GM12892 (cell line): Measurements from ENCODE around the gene ARID5B.
A peak's percentile ranks its signal among the peaks of the same experiment; 100 is the strongest.

Experiments
- DNase-seq: peaks from one replicate; pipeline ENCODE4 v3.0.0; 2011; ENCODE audit not compliant: insufficient read length
- FAIRE-seq: peaks from 2 replicates; lab custom pipeline; 2011; peaks lifted over from hg19 to GRCh38; lab: Jason Lieb, UNC
- POLR2A ChIP-seq: IDR thresholded peaks from 2 replicates; pipeline ENCODE4 v1.6.1; 2011; ENCODE audit warnings: low read depth, low read length, control low read depth
- POLR2AphosphoS5 ChIP-seq: IDR thresholded peaks from 2 replicates; pipeline ENCODE4 v1.6.1; 2011; ENCODE audit warnings: low read depth, low read length, control low read depth
- TAF1 ChIP-seq: IDR thresholded peaks from 2 replicates; pipeline ENCODE4 v1.6.1; 2011; ENCODE audit warnings: low read depth, mild to moderate bottlenecking, control low read depth, low read length, borderline replicate concordance

The ARID5B gene

DNA sequence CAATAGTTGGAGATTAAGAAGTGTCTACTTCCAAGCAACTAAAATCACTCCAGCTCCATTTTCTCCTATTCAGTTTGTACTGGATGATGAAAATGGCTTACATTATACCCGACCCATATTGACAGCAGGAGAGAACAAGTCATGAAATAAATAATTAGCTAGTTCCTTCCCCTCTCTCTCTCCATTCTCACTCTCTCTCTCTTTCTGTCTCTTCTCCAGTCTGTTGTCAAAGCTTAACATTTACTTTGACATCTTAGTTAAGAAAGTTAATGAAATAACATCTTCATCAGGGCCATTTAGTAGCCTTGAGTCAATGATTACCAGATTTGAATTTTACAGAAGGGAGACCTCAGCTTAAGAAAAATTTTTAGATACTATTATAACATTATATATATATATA, 138.5 kb downstream of the ARID5B start:
- DNase-seq: no peak
- no peak for FAIRE-seq
- TF ChIP-seq POLR2AphosphoS5 (no peak), POLR2A (no peak), TAF1 (no peak)

DNA sequence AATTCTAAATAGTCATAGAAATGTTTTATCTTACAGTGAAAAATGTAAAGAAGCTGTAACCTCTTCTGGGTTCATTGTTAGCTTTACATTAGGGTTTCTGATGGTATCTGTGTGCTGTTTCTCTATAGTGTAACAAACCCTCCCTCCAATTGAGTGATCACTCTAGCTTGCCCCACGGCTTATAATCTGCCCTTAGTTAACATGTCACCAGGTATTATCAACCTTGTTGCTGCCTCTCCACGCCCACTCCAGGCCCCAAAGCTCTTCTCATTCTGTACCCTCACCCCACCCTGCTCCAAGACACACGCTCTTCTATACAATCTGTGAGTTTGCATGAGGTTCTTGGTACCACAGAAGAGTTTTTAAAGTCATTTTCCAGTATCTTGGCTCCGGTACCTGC, 139.4 kb downstream of the ARID5B start:
- TF ChIP-seq POLR2A: no peak
- no peak for TF ChIP-seq POLR2AphosphoS5
- TF ChIP-seq TAF1: no peak
- FAIRE-seq (no peak), DNase-seq (no peak)

DNA sequence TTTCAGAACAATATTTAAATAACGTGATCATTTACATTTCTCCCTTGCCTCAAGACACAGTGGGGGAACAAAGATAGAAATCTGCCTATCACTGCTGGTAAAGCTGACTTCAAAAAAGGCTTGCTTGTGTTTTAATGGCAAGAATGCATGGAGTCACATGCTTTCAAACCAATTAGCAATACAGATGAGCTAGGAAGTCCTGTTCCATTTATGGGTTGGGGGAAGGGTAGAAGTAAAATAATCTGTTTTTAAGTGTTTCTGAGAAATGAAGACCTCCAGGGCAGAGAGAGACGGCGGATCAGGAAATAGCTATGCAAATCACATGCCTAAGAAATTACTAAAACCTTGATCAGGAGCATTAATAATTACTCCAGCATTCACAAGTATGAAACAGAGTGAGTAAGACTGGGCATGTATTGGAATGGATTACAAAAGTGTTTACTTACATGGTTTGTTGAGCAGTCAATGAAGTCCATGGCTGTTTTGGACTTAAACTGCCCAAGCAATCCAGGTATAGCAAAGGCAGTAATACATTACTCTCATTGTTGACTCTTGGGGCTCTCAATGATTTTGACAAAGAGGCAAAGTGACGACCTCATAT, 142.0 kb downstream of the ARID5B start:
- FAIRE-seq (peak; percentile 21), DNase-seq (no peak)
- TF ChIP-seq POLR2A (no peak), POLR2AphosphoS5 (no peak), TAF1 (no peak)

DNA sequence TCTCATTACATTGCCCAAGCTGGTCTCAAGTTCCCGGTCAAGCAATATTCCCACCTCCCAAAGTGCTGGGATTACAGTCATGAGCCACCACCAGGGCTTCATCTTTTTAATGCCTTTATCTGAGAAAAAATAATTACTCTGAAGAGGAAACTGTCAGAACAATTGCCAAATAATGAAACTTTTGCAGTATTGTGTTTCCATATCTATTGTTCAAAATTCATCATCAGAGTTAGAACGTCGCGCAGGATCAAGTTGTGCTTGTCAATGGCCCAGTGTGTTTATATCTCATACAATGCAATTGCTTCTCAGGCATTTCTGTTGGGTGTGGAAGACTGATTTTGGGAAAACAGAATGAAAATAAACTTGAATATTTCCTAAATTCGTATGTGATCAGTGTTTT, 143.1 kb downstream of the ARID5B start:
- no peak for DNase-seq
- TF ChIP-seq POLR2AphosphoS5 (no peak), POLR2A (no peak), TAF1 (no peak)
- FAIRE-seq: no peak

DNA sequence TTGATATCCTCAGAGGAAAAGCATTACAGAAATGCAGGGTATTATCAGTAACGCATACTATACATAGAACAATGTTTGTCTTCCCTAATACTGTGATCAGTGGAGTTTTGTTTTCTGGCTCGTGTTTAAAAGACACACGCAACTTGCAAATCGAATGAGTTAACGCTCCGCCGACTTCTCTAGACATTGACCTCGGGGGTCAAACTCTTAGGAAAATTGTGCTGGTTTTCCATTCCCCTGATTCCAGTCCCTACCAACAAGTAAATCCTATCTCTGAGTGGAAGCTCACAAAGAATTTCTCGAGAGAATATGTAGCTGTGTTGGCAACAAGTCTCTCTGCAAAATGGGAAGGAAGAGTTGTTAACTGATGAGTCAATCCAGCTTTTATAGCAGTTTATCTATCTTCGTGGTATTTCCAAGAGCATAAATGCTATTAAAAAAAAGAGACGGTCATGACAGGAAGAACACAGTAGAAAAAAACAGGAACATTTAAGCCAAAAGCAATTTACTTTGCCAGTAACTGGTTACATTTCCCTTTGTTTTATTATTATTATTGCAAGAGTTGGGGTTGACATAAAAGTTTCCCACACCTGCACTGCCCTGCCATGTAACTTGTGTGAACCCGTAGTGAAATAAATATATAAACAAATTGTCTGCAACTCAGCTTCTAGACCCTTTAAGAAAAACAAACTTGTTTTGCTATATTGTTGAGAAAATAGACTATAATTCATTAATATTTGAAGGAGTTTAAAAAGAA, 144.4 kb downstream of the ARID5B start:
- no peak for DNase-seq
- peak; percentile 27 for FAIRE-seq
- TF ChIP-seq TAF1: no peak
- TF ChIP-seq POLR2AphosphoS5: no peak
- no peak for TF ChIP-seq POLR2A

DNA sequence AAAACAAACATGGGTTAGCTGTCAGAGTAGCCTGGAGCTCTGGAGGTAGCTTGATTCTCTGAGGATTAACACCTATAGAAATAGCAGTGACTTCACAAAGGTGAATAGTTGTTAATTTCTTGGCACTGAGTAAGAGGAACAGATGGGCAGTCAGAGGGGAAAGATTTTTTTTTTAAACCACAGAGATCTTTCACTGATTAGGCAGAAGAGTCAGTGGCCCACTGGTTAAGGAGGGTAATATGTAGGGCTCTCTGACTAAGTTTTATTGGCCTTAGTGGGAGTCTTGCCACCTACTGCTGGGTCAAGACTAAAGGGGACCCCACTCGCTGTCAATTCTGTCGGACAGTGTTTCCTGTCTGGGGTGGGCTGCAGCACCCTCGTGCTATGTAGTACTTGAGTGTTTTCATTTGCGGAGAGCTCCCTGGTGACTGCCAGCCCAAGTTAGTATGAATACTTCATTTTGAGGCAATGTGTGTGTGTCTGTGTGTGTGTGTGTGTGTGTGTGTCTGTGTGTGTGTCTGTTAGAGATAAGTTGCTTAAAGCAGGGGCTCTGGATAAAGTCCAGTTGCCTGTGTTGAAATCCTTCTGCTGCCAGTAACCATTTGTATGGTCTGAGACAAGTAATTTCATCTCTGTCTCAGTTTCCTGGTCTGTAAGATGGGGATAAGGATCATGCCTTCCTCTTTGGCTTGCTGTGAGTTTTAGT, 145.2 kb downstream of the ARID5B start:
- FAIRE-seq: peak; percentile 80
- TF ChIP-seq POLR2AphosphoS5 (peak; percentile 59; the same call in 1 of the 2 replicates), TAF1 (0 out of 2 replicates have a peak, but pooled peaks have one; percentile 48), POLR2A (peak; percentile 45; the same call in 1 of the 2 replicates)
- DNase-seq: no peak

DNA sequence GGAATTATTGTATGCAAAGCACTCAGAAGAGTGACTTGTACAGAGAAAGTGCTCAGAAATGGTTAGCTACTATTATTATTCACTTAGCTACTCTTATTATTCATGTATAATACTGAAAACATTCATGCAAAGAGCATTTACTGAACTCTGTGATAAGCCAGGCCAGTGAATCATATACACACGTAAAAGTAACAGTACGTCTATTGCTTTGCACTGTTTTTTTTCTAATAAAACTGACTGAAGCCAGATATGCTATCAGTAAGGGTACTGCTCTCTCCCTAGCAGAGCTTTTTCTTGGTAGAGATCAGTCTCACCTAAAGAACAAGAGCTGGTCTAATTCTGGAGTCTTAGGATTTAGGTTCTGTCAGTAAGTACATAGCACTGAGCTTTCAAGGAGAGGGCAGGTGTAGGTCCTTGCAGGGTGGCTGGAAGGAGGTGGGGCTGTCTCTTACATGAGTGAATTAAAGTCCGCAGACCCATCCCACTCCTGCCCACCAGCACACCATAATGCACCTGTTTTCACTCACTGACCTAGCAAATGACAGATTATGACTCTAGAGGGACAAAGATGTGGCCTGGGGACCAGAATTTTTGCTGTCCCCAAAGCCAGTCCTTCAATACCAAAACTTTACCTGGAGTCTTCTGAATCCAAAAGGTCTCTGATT, 145.9 kb downstream of the ARID5B start:
- TF ChIP-seq POLR2AphosphoS5: no peak
- TF ChIP-seq POLR2A: no peak
- no peak for TF ChIP-seq TAF1
- FAIRE-seq (no peak), DNase-seq (no peak)

DNA sequence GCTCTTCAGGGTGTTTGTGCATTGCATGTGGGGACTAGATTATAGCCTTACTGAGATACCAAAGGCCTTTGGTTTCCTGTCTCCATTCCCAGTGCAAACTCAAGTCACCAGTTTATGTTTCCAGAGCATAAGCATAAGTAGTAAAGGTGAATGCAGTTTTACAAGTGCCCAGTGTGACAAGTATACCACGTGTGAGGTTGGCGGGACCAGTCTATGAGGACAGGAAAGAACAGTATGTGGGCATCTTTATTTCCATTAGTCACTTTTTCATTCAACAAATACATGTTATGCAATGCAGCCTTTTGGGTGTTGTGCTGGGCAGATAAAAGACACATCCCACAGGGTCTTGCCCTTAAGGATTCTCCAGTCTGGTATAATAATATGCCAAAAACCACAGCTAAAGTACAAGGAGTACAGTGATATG, 146.5 kb downstream of the ARID5B start:
- TF ChIP-seq TAF1 (no peak), POLR2AphosphoS5 (no peak), POLR2A (no peak)
- no peak for DNase-seq
- no peak for FAIRE-seq

DNA sequence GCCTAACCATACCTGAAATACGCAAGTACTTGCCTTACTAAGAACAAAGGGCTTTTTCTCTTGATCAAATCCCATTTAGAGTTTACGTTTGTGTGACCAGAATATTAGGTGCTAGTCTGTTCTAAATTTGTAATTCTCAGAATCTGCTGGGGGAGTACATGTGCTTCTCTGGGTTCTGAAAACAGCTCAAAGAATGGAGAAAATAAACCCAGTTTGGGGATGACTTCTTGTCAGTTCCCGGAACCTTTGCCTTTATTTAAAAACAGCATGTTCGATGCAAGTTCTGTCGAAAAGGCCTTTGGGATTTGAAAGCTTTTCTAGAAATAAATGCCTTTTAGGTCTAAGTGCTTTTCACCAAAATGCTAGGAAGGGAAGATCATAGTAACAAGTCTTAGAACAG, 147.0 kb downstream of the ARID5B start:
- FAIRE-seq (no peak), DNase-seq (no peak)
- TF ChIP-seq POLR2AphosphoS5 (no peak), POLR2A (no peak), TAF1 (no peak)

DNA sequence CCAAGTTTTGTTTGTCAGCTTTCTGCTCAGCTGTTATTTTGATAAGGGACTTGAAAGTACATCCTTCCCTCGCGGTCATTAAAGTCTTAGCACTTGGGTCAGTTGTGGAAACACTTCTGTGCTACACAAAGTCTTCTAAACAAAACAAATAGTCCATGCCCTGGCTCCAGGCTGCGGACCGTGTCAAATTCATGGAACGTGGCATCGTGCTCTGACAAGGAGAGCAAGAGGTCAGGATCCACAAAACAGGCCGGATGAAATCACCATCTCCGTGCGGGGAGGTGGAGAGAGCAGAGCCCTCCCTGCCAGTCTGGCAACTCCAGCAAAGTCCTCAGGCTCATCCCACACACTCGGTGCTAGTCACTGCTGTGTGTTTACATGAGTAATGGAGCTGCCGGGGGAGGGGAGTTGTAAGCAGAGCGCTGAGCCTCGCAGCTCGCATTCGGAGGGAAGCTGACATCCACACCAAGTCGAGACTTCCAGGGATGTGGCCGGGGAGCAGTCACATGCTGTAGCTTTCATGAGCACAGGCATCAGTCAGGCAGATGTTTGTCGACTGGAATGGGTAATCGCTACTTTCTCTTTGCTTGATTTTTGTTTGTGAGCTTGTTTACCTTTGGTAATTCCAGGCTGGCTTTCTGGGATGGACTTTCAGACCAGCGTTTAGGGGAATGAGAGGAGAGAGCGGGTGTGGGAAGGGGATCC, 147.6 kb downstream of the ARID5B start:
- peak; percentile 72 for TF ChIP-seq POLR2A
- peak; percentile 24; the same call in 1 of the 2 replicates for TF ChIP-seq TAF1
- TF ChIP-seq POLR2AphosphoS5: peak; percentile 71
- DNase-seq: no peak
- FAIRE-seq: peak; percentile 88
